22Rv1 (cell line): ENCODE results near the gene ADGRD1.

Experiments used
- H3K27ac ChIP-seq: fragments of 450-650 bp; 2 replicates; pipeline ENCODE4 v1.5.1; 2017
- CTCF ChIP-seq: fragments of 450-650 bp; IDR thresholded peaks from 2 replicates; pipeline ENCODE4 v1.5.1; 2017; ENCODE audit warnings: mild to moderate bottlenecking
- ZFX ChIP-seq: fragments of 450-650 bp; IDR thresholded peaks from 2 replicates; pipeline ENCODE4 v1.6.1; 2017; ENCODE audit warnings: antibody characterized with exemption, borderline replicate concordance

ADGRD1 gene

GRCh38 chr12:131027876-131028586, 74.3 kb downstream of the ADGRD1 start:
- TF ChIP-seq CTCF: no peak
- TF ChIP-seq ZFX: no peak
- H3K27ac ChIP-seq: no peak overlapping the region

GRCh38 chr12:131028587-131029338, 75.1 kb downstream of the ADGRD1 start:
- TF ChIP-seq CTCF (no peak), ZFX (no peak)
- H3K27ac ChIP-seq: no peak overlapping the region

GRCh38 chr12:131030472-131031328, 77.0 kb downstream of the ADGRD1 start:
- TF ChIP-seq ZFX (no peak), CTCF (no peak)
- H3K27ac ChIP-seq: no peak overlapping the region

GRCh38 chr12:131032082-131032750, 78.5 kb downstream of the ADGRD1 start:
- TF ChIP-seq CTCF (peak; percentile 20; the same call in 1 of the 2 replicates), ZFX (no peak)
- no peak overlapping the region for H3K27ac ChIP-seq

GRCh38 chr12:131033486-131033885, 79.8 kb downstream of the ADGRD1 start:
- no peak overlapping the region for H3K27ac ChIP-seq
- TF ChIP-seq ZFX (no peak), CTCF (no peak)

GRCh38 chr12:131033886-131034482, 80.3 kb downstream of the ADGRD1 start:
- TF ChIP-seq CTCF (no peak), ZFX (no peak)
- H3K27ac ChIP-seq: no peak overlapping the region
